Middle frontal gyrus (tissue), 1 donor: ENCODE data around the gene MARCHF4.

ENCODE experiments used
- DNase-seq: peaks from one replicate; pipeline ENCODE4 v3.0.0-alpha.2; 2015; ENCODE audit warnings: low spot score; ENCODE audit errors: extremely low spot score

Gene MARCHF4

GRCh38 chr2:216371721-216372702 lies at the start of gene MARCHF4:
MARCHF4 (minus strand) TSS chr2:216372483; CDS start chr2:216370260, 2,223 bp downstream.
- peak; percentile 36 for DNase-seq

- DNase-seq = no peak
Measured at GRCh38 chr2:216420367-216421101, 48.3 kb upstream of the MARCHF4 start.

- no peak for DNase-seq
Measured at GRCh38 chr2:216418981-216419380, 46.7 kb upstream of the MARCHF4 start.

- DNase-seq = no peak
Measured at GRCh38 chr2:216416571-216417307, 44.5 kb upstream of the MARCHF4 start.

GRCh38 chr2:216415541-216415940 lies 43.3 kb upstream of the MARCHF4 start:
- no peak for DNase-seq

- DNase-seq = no peak
Measured at GRCh38 chr2:216414772-216415319, 42.6 kb upstream of the MARCHF4 start.

GRCh38 chr2:216413882-216414281 lies 41.6 kb upstream of the MARCHF4 start:
- DNase-seq = no peak

- DNase-seq = peak; percentile 99
Measured at GRCh38 chr2:216412022-216412999, 40.0 kb upstream of the MARCHF4 start, which contains the start of gene SMARCAL1. SMARCAL1 (plus strand) TSS chr2:216412484; CDS start chr2:216414705, 2,221 bp downstream.

- DNase-seq = no peak
Measured at GRCh38 chr2:216410550-216410949, 38.3 kb upstream of the MARCHF4 start.

GRCh38 chr2:216408426-216409290 lies 36.4 kb upstream of the MARCHF4 start:
- no peak for DNase-seq

GRCh38 chr2:216406826-216407225 lies 34.5 kb upstream of the MARCHF4 start:
- no peak for DNase-seq

GRCh38 chr2:216405588-216405987 lies 33.3 kb upstream of the MARCHF4 start:
- DNase-seq = no peak

- DNase-seq = no peak
Measured at GRCh38 chr2:216404010-216404618, 31.8 kb upstream of the MARCHF4 start.

- DNase-seq = no peak
Measured at GRCh38 chr2:216402751-216403150, 30.5 kb upstream of the MARCHF4 start.

- no peak for DNase-seq
Measured at GRCh38 chr2:216399621-216400020, 27.3 kb upstream of the MARCHF4 start.

- DNase-seq = no peak
Measured at GRCh38 chr2:216394881-216395280, 22.6 kb upstream of the MARCHF4 start.

GRCh38 chr2:216392945-216393840 lies 20.9 kb upstream of the MARCHF4 start:
- no peak for DNase-seq
